Prostate gland (tissue), 2 donors: Measurements from ENCODE around the gene GHSR.

Experiments used
- POLR2A ChIP-seq: fragments of 450-650 bp; IDR thresholded peaks from one replicate; pipeline ENCODE4 v1.6.1; 2016; ENCODE audit warnings: antibody characterized with exemption, mild to moderate bottlenecking
- TF ChIP-seq, protein P1 (sequence below), 4 experiments: fragments of 200-600 bp in 2 of 4; fragments of 450-650 bp in 2 of 4; sonication (generic) in 2 of 4; IDR thresholded peaks; 1 replicate in 3 of 4; 2 replicates in 1 of 4; pipeline ENCODE4 v1.5.1; 2016 to 2019; ENCODE audit warnings: antibody characterized with exemption in 4 of 4, mild to moderate bottlenecking in 2 of 4, moderate library complexity in 2 of 4

- TF ChIP-seq POLR2A = no peak
- TF ChIP-seq, protein P1, sequence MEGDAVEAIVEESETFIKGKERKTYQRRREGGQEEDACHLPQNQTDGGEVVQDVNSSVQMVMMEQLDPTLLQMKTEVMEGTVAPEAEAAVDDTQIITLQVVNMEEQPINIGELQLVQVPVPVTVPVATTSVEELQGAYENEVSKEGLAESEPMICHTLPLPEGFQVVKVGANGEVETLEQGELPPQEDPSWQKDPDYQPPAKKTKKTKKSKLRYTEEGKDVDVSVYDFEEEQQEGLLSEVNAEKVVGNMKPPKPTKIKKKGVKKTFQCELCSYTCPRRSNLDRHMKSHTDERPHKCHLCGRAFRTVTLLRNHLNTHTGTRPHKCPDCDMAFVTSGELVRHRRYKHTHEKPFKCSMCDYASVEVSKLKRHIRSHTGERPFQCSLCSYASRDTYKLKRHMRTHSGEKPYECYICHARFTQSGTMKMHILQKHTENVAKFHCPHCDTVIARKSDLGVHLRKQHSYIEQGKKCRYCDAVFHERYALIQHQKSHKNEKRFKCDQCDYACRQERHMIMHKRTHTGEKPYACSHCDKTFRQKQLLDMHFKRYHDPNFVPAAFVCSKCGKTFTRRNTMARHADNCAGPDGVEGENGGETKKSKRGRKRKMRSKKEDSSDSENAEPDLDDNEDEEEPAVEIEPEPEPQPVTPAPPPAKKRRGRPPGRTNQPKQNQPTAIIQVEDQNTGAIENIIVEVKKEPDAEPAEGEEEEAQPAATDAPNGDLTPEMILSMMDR (IDR thresholded peaks at IDR 0.05) = no peak
Observed at GRCh38 chr3:172402892-172403643, 45.2 kb downstream of the GHSR start.
